OCI-LY7 (cell line): ENCODE results near the gene PBX1.

Experiments used
- CTCF ChIP-seq: fragments of 200-600 bp; sonication (generic); conservative IDR thresholded peaks from 2 replicates; pipeline ENCODE4 v1.5.1; 2014; ENCODE audit warnings: mild to moderate bottlenecking, antibody characterized with exemption, low read length, moderate library complexity, mixed read lengths
- EZH2phosphoT487 ChIP-seq: fragments of 200-600 bp; sonication (generic); IDR thresholded peaks from 2 replicates; pipeline ENCODE4 v1.6.1; 2018; ENCODE audit warnings: low read depth, borderline replicate concordance, mild to moderate bottlenecking, mixed run types, antibody characterized with exemption, low read length, moderate library complexity, mixed read lengths

- TF ChIP-seq CTCF, result no peak
- TF ChIP-seq EZH2phosphoT487, result no peak
Measured at GRCh38 chr1:164771041-164771618, 212.1 kb downstream of the PBX1 start.
